Right renal cortex interstitium (tissue), 3 donors: ENCODE measurements around the gene PTPRM. TPM values are rescaled to one million over a fixed set of nuclear protein-coding genes. Genes with fewer than 3 reads are reported as not detected.
"Not testable (repeated sequence)": the region's sequence is repeated elsewhere in the genome, so short reads cannot be mapped to it uniquely, and the experiment has no call there.

Experiments
- DNase-seq, 3 donors: peaks; one replicate each; pipeline ENCODE4 v3.0.0-alpha.2; 2013; ENCODE audit warnings: low read depth in 3 of 3, low spot score in 2 of 3
- polyA plus RNA-seq, 3 donors: library from polyadenylated mRNA; unstranded; fragments of 120-200 nt; gene quantifications; one replicate each; pipeline ENCODE4 v1.2.1, GENCODE V29; 2013; ENCODE audit not compliant: insufficient read length in 3 of 3

Gene PTPRM
- polyA plus RNA-seq, 3 donors: 83.9 to 114 (median 101) TPM

- not testable (repeated sequence) for DNase-seq
Measured at GRCh38 chr18:7966682-7967081, 399.6 kb downstream of the PTPRM start.

- DNase-seq: no peak
Measured at GRCh38 chr18:7974200-7974874, 407.2 kb downstream of the PTPRM start.

- DNase-seq: no peak
Measured at GRCh38 chr18:7977897-7978296, 410.8 kb downstream of the PTPRM start.

GRCh38 chr18:7978834-7979233 lies 411.7 kb downstream of the PTPRM start:
- DNase-seq: no peak

GRCh38 chr18:7979714-7980113 lies 412.6 kb downstream of the PTPRM start:
- no peak for DNase-seq

DNA sequence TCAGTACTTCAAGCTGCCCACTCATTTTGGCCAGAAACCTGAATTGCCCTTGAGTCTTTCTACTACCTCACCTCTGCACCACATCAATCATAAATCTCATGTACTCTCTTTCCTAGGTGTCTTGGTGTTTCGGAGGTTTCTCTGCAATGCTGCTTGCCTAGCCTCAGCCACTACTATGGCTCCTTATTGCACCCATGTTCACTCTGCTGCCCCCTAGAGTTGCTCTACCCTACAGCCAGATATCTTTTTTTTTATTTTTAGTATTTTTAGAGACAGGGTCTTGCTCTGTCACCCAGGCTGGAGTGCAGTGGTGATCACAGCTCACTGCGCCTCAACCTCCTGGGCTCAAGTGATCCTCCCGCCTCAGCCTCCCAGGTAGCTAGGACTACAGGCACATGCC lies 413.0 kb downstream of the PTPRM start:
- DNase-seq: no peak

DNA sequence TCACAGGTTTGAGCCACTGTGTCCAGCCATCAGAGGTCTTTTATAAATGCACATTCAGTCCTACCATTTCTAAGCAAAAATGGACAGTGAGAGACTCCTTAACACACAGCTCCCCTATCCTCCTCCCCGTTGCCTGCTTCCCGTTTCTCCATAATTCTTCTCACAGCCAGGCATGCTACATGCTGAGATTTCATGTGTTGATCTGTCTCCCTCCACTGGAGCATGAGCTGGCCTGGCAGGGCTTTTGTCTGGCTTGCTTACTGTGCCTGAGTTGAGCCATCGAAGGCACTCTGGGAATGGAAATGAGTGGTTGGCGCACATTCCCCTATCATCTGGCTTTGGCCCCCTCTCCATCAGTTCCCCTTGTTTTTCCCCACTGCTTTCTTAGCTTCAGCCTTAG lies 413.5 kb downstream of the PTPRM start:
- DNase-seq: no peak

- no peak for DNase-seq
Measured at GRCh38 chr18:7982216-7982615, 415.1 kb downstream of the PTPRM start.

DNA sequence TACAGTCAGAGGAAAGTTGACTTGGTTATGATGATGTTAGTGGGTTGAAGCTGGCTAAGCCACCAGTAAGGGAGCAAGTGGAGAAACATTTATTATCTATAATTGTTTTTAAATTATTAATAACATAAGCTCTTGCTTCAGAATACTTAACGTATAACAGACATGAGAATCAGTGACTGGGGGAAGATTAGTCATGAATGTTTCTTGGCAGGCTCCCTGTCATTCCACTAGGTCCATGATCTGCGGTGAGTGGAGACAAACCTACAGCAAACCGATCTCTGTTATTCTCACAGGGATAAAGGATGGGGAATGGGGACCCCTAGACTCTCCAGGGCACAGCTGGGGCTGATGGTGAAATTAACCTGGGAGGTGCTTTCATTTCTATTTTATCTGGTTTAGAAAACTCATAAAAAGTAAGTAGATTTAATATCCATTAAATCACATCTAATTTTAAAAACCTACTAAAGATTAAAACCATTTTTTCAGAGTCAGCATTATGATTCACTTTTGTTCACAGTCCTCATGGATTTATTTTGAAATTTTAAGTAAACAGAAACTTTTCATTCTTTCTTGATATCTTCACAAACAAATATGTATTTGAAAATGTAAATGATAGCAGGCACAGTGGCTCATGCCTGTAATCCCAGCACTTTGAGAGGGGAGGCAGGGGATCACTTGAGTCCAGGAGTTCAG lies 420.3 kb downstream of the PTPRM start:
- no peak for DNase-seq

DNA sequence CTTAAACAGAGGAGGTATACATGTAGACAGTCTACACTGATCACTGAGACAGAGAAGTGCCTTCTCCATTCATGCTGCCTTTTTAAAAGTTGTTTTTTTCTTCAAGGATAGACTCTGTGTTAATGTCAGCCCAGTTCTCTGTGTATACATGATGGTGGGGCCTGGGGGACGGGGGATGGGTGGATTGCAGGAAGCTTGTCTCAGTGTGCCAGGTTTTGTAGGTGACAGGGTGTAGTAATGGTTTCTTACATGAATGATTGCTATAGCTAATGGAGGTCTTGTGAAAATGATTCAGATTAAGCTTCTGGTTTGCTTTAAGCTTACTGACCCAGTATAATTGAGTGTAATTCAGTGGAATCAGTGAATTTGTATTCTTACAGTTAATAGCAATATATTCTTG lies 423.6 kb downstream of the PTPRM start:
- no peak for DNase-seq

GRCh38 chr18:8001711-8002301 lies 434.7 kb downstream of the PTPRM start:
- DNase-seq: no peak

- no peak for DNase-seq
Measured at GRCh38 chr18:8003878-8004675, 437.0 kb downstream of the PTPRM start.

GRCh38 chr18:8004792-8005191 lies 437.7 kb downstream of the PTPRM start:
- DNase-seq: no peak

DNA sequence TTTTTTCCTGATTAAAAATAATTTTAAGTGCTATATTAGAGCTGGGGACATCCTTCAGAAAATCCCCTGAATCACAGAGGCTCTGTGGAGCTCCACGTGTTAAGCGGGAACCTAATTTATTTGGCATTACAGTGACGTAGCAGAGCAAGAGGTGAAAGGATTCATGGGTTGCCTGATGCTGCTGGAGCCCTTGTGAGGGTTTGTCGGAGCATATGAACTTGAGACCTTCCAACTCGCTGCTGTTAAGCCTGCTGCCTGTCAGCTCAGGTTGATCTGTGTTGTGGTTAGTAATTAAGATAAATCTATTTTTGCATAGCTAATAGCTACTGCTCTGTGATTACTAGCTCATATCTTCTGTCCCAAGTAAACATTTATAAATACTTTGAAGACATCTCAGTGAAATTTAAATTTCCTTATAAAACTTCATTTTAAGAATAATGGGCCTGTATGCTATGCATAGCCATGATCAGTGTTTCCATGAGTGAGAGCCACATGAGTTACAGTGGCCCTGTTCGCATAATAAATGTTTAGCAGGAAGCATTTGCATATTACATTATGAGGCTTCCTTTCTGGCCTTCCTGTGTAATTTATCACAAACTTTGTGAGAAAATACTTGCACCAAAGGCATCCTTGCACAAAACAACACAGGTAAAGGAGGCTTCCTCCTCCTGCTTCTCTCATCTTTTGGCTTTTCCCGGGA lies 438.9 kb downstream of the PTPRM start:
- DNase-seq: no peak

- DNase-seq: no peak
Measured at GRCh38 chr18:8006979-8007378, 439.9 kb downstream of the PTPRM start.

DNA sequence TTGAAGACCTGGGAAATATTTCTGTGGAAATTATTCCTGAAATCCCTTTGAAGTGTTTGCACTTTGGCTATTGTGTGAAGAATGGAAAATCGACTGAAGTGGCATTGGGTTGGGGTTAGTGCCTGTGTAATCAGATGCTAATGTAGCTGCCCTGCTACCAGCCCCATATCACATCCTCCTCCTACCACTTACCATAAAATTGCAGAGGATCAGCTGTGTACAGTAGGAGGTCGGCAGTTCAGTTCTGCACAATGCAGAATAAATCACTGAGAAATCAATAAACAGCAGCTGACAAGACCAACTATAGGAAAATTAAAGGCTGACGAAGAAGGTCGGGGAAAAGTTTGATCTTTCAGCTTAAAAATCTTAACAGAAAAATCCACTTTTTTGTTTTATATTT lies 440.9 kb downstream of the PTPRM start:
- no peak for DNase-seq

- no peak for DNase-seq
Measured at GRCh38 chr18:8011361-8011760, 444.2 kb downstream of the PTPRM start.

- DNase-seq: no peak
Measured at GRCh38 chr18:8011906-8012305, 444.8 kb downstream of the PTPRM start.

- no peak for DNase-seq
Measured at GRCh38 chr18:8018701-8019331, 451.7 kb downstream of the PTPRM start.

DNA sequence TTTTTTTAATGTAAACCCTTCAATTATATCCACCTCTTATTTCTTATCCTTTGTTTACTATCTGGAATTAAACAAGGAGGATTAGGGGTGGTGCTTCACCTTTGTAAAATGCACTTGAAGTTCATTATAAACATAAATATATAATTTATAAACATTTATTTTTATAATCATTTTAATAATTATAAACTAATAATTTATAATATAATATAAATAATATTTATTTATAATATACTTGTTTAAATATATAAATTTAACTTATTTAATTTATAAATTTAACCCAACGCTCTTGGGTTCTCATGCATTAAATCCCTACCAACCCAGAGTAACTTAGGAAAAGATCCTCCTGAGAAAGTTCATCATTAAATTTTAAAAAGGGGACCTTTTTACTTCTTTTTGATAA lies 452.5 kb downstream of the PTPRM start:
- DNase-seq: no peak
